Esophagus muscularis mucosa (tissue), 4 donors: ENCODE data around the gene HCK. TPM values are rescaled to one million over a fixed set of nuclear protein-coding genes. Genes with fewer than 3 reads are reported as not detected.

Source experiments
- DNase-seq: peaks from one replicate; pipeline ENCODE4 v3.0.0-alpha.2; 2017; ENCODE audit errors: extremely low spot score
- H3K27ac ChIP-seq, 4 donors: fragments of 200-600 bp; sonication (generic); replicated peaks in 1 of 4; 1 replicate in 3 of 4; 2 replicates in 1 of 4; pipeline ENCODE4 v1.5.1; 2016 to 2019; ENCODE audit warnings: mild to moderate bottlenecking in 1 of 4
- H3K27me3 ChIP-seq, 4 donors: fragments of 200-600 bp; sonication (generic); one replicate each; pipeline versions ENCODE4 v1.5.1 to v1.6.0; 2016 to 2019
- H3K36me3 ChIP-seq, 4 donors: fragments of 200-600 bp; sonication (generic); one replicate each; pipeline ENCODE4 v1.5.1; 2016 to 2019
- H3K4me1 ChIP-seq, 4 donors: fragments of 200-600 bp; sonication (generic); one replicate each; pipeline ENCODE4 v1.5.1; 2016 to 2019
- H3K4me3 ChIP-seq, 4 donors: fragments of 200-600 bp; sonication (generic); 1 replicate in 2 of 4; 2 replicates in 2 of 4; pipeline ENCODE4 v1.5.1; 2016 to 2019; ENCODE audit warnings: mild to moderate bottlenecking in 4 of 4, moderate library complexity in 1 of 4
- H3K9me3 ChIP-seq, 4 donors: fragments of 200-600 bp; sonication (generic); 1 replicate in 3 of 4; 2 replicates in 1 of 4; pipeline ENCODE4 v1.5.1; 2016 to 2019
- EP300 ChIP-seq: sonication (generic); formaldehyde crosslinking; IDR thresholded peaks from one replicate; pipeline ENCODE4 v1.6.1; 2017; ENCODE audit warnings: antibody characterized with exemption
- POLR2A ChIP-seq: fragments of 450-650 bp; IDR thresholded peaks from one replicate; pipeline ENCODE4 v1.6.1; 2017; ENCODE audit warnings: antibody characterized with exemption, moderate library complexity, mild to moderate bottlenecking, low read depth
- POLR2AphosphoS5 ChIP-seq, 2 donors: sonication (generic); formaldehyde crosslinking; IDR thresholded peaks; one replicate each; pipeline ENCODE4 v1.6.1; 2017; ENCODE audit warnings: antibody characterized with exemption in 2 of 2
- WGBS: methylation state at CpG from one replicate; pipeline ENCODE4 v1.1.5; 2018; 5-methylcytosine and 5-hydroxymethylcytosine counted together
- intact Hi-C: fragments of 100-400 bp; cut with DNase I; formaldehyde crosslinking; loops from one replicate; pipeline ENCODE4 v1.15.1; 2023
- total RNA-seq, 4 donors: library from RNA; depleted of rRNA; stranded (reverse); fragments of >200 nt; gene quantifications; one replicate each; pipeline versions ENCODE4 v1.1.0 to v1.2.1, GENCODE V29; 2016
- TF ChIP-seq, protein P1 (sequence below), 3 experiments: fragments of 200-600 bp in 2 of 3; fragments of 450-650 bp in 1 of 3; sonication (generic) in 2 of 3; IDR thresholded peaks; one replicate each; pipeline ENCODE4 v1.5.1; 2017 to 2019; ENCODE audit warnings: antibody characterized with exemption in 3 of 3, mild to moderate bottlenecking in 2 of 3, moderate library complexity in 1 of 3

HCK gene
- total RNA-seq, 4 donors from 2014 or later = 7.8 to 36.6 (median 11.4) TPM

- Histone ChIP-seq H3K4me3 (peak overlapping the region in 1 of 4 donors; percentile 40), H3K36me3 (no peaks in the 10 kb centered on the region), H3K4me1 (peaks cover 9 to 22% (median 15%) of the 10 kb centered on the region in 4 donors), H3K9me3 (no peaks in the 10 kb centered on the region), H3K27me3 (peaks cover 0 to 97% (median 22%) of the 10 kb centered on the region in 4 donors), H3K27ac (no peak overlapping the region)
- TF ChIP-seq POLR2AphosphoS5 (IDR thresholded peaks at IDR 0.05) = no peak
- TF ChIP-seq, protein P1, sequence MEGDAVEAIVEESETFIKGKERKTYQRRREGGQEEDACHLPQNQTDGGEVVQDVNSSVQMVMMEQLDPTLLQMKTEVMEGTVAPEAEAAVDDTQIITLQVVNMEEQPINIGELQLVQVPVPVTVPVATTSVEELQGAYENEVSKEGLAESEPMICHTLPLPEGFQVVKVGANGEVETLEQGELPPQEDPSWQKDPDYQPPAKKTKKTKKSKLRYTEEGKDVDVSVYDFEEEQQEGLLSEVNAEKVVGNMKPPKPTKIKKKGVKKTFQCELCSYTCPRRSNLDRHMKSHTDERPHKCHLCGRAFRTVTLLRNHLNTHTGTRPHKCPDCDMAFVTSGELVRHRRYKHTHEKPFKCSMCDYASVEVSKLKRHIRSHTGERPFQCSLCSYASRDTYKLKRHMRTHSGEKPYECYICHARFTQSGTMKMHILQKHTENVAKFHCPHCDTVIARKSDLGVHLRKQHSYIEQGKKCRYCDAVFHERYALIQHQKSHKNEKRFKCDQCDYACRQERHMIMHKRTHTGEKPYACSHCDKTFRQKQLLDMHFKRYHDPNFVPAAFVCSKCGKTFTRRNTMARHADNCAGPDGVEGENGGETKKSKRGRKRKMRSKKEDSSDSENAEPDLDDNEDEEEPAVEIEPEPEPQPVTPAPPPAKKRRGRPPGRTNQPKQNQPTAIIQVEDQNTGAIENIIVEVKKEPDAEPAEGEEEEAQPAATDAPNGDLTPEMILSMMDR (IDR thresholded peaks at IDR 0.05) = no peak
- no peak for TF ChIP-seq EP300
- no peak for TF ChIP-seq POLR2A
- intact Hi-C loops = no loop called here
- WGBS = 79% methylated on average over 3 of the region's 3 CpGs
- DNase-seq = no peak
Observed at GRCh38 chr20:32053648-32054047, 1.6 kb downstream of the HCK start.

- Histone ChIP-seq H3K27ac (no peak overlapping the region), H3K9me3 (no peaks in the 10 kb centered on the region), H3K4me3 (no peak overlapping the region), H3K4me1 (peaks cover 9 to 12% (median 10%) of the 10 kb centered on the region in 4 donors), H3K27me3 (peaks cover 0 to 86% (median 16%) of the 10 kb centered on the region in 4 donors), H3K36me3 (no peaks in the 10 kb centered on the region)
- TF ChIP-seq EP300 (no peak), POLR2A (no peak), POLR2AphosphoS5 (IDR thresholded peaks at IDR 0.05) (no peak)
- TF ChIP-seq, protein P1 (IDR thresholded peaks at IDR 0.05) = no peak
- no peak for DNase-seq
- intact Hi-C loops = no loop called here
- WGBS = 77% methylated on average over 7 of the region's 10 CpGs
Observed at GRCh38 chr20:32056708-32057483, 4.9 kb downstream of the HCK start.

- TF ChIP-seq, protein P1 (IDR thresholded peaks at IDR 0.05) = no peak
- TF ChIP-seq EP300 (no peak), POLR2A (no peak), POLR2AphosphoS5 (IDR thresholded peaks at IDR 0.05) (no peak)
- no peak overlapping the region for H3K4me3 ChIP-seq
- 72% methylated on average over 8 of the region's 8 CpGs for WGBS
- no peaks in the 10 kb centered on the region for H3K9me3 ChIP-seq
- DNase-seq = no peak
- H3K27ac ChIP-seq = no peak overlapping the region
- intact Hi-C loops = no loop called here
- H3K27me3 ChIP-seq = peaks cover 0 to 84% (median 8%) of the 10 kb centered on the region in 4 donors
- H3K36me3 ChIP-seq = no peaks in the 10 kb centered on the region
- peaks cover under 1 to 4% (median 1%) of the 10 kb centered on the region in 4 donors for H3K4me1 ChIP-seq
Observed at GRCh38 chr20:32057656-32058184, 5.7 kb downstream of the HCK start.

- WGBS = 94% methylated on average over 1 of the region's 1 CpG
- TF ChIP-seq POLR2A (no peak), POLR2AphosphoS5 (IDR thresholded peaks at IDR 0.05) (no peak), EP300 (no peak)
- TF ChIP-seq, protein P1 (IDR thresholded peaks at IDR 0.05) = no peak
- Histone ChIP-seq H3K27ac (no peak overlapping the region), H3K4me3 (no peak overlapping the region), H3K4me1 (no peaks in the 10 kb centered on the region), H3K9me3 (no peaks in the 10 kb centered on the region), H3K36me3 (no peaks in the 10 kb centered on the region), H3K27me3 (peaks cover 0 to 80% (median 0%) of the 10 kb centered on the region in 4 donors)
- no peak for DNase-seq
- intact Hi-C loops = no loop called here
Observed at GRCh38 chr20:32059189-32059588, 7.1 kb downstream of the HCK start.
